ENCODE results near the gene NBDY.
"Not testable (repeated sequence)": the region's sequence is repeated elsewhere in the genome, so short reads cannot be mapped to it uniquely, and the experiment has no call there.

GRCh38 chrX:56780681-56781649 is 51.9 kb downstream of the NBDY start:
- TF ChIP-seq CTCF (IDR thresholded peaks at IDR 0.05; ENCODE audit: borderline replicate concordance, extremely low read depth, low read length, poor library complexity, severe bottlenecking); EZH2 (IDR thresholded peaks at IDR 0.05; ENCODE audit: borderline replicate concordance, low read depth, low read length, severe bottlenecking): not testable (repeated sequence)

All from DND-41 (cell line).